ENCODE results near the gene PTPRR.

Gene PTPRR

GRCh38 chr12:70627677-70628076 is 292.9 kb downstream of the PTPRR start:
- no peak for DNase-seq (ENCODE audit: low spot score)
- H3K27ac Mint-ChIP-seq = no peak overlapping the region
- H3K36me3 Mint-ChIP-seq (ENCODE audit: low read depth) = no peaks in the 10 kb centered on the region
- H3K9me3 Mint-ChIP-seq = no peaks in the 10 kb centered on the region
- no peaks in the 10 kb centered on the region for H3K27me3 Mint-ChIP-seq (ENCODE audit: low read depth)
- H3K4me3 Mint-ChIP-seq = no peak overlapping the region
- H3K4me1 Mint-ChIP-seq (ENCODE audit: low read depth) = peaks cover 4% of the 10 kb centered on the region

- H3K4me3 Mint-ChIP-seq = no peak overlapping the region
- H3K4me1 Mint-ChIP-seq (ENCODE audit: low read depth) = no peaks in the 10 kb centered on the region
- no peaks in the 10 kb centered on the region for H3K9me3 Mint-ChIP-seq
- no peak overlapping the region for H3K27ac Mint-ChIP-seq
- no peak for DNase-seq (ENCODE audit: low spot score)
- H3K36me3 Mint-ChIP-seq (ENCODE audit: low read depth) = no peaks in the 10 kb centered on the region
- H3K27me3 Mint-ChIP-seq (ENCODE audit: low read depth) = no peaks in the 10 kb centered on the region
Observed at GRCh38 chr12:70626180-70626579, 294.4 kb downstream of the PTPRR start.

- H3K4me1 Mint-ChIP-seq (ENCODE audit: low read depth) = no peaks in the 10 kb centered on the region
- H3K36me3 Mint-ChIP-seq (ENCODE audit: low read depth) = no peaks in the 10 kb centered on the region
- no peak overlapping the region for H3K4me3 Mint-ChIP-seq
- no peak for DNase-seq (ENCODE audit: low spot score)
- no peak overlapping the region for H3K27ac Mint-ChIP-seq
- no peaks in the 10 kb centered on the region for H3K9me3 Mint-ChIP-seq
- H3K27me3 Mint-ChIP-seq (ENCODE audit: low read depth) = peaks cover 3% of the 10 kb centered on the region
Observed at GRCh38 chr12:70619471-70620152, 300.9 kb downstream of the PTPRR start.

GRCh38 chr12:70618371-70618770 is 302.2 kb downstream of the PTPRR start:
- Mint-ChIP-seq H3K9me3 (no peaks in the 10 kb centered on the region), H3K4me1 (ENCODE audit: low read depth) (no peaks in the 10 kb centered on the region), H3K27ac (no peak overlapping the region), H3K36me3 (ENCODE audit: low read depth) (no peaks in the 10 kb centered on the region), H3K4me3 (no peak overlapping the region), H3K27me3 (ENCODE audit: low read depth) (peaks cover 5% of the 10 kb centered on the region)
- no peak for DNase-seq (ENCODE audit: low spot score)

- H3K27me3 Mint-ChIP-seq (ENCODE audit: low read depth) = peaks cover 5% of the 10 kb centered on the region
- no peaks in the 10 kb centered on the region for H3K9me3 Mint-ChIP-seq
- no peak for DNase-seq (ENCODE audit: low spot score)
- no peaks in the 10 kb centered on the region for H3K36me3 Mint-ChIP-seq (ENCODE audit: low read depth)
- no peak overlapping the region for H3K4me3 Mint-ChIP-seq
- H3K27ac Mint-ChIP-seq = no peak overlapping the region
- H3K4me1 Mint-ChIP-seq (ENCODE audit: low read depth) = no peaks in the 10 kb centered on the region
Observed at GRCh38 chr12:70617450-70617849, 303.1 kb downstream of the PTPRR start.

- Mint-ChIP-seq H3K27me3 (ENCODE audit: low read depth) (peaks cover 20% of the 10 kb centered on the region), H3K4me1 (ENCODE audit: low read depth) (peaks cover 3% of the 10 kb centered on the region), H3K9me3 (no peaks in the 10 kb centered on the region), H3K4me3 (no peak overlapping the region), H3K27ac (no peak overlapping the region), H3K36me3 (ENCODE audit: low read depth) (no peaks in the 10 kb centered on the region)
- no peak for DNase-seq (ENCODE audit: low spot score)
Observed at GRCh38 chr12:70615174-70615866, 305.2 kb downstream of the PTPRR start.

GRCh38 chr12:70609739-70610491 is 310.6 kb downstream of the PTPRR start:
- DNase-seq (ENCODE audit: low spot score) = peak; percentile 3
- H3K36me3 Mint-ChIP-seq (ENCODE audit: low read depth) = no peaks in the 10 kb centered on the region
- peaks cover 48% of the 10 kb centered on the region for H3K27me3 Mint-ChIP-seq (ENCODE audit: low read depth)
- peak overlapping the region; percentile 63 for H3K4me3 Mint-ChIP-seq
- no peak overlapping the region for H3K27ac Mint-ChIP-seq
- H3K9me3 Mint-ChIP-seq = no peaks in the 10 kb centered on the region
- peaks cover 3% of the 10 kb centered on the region for H3K4me1 Mint-ChIP-seq (ENCODE audit: low read depth)

GRCh38 chr12:70609203-70609602 is 311.3 kb downstream of the PTPRR start:
- Mint-ChIP-seq H3K4me1 (ENCODE audit: low read depth) (peaks cover 3% of the 10 kb centered on the region), H3K9me3 (no peaks in the 10 kb centered on the region), H3K27me3 (ENCODE audit: low read depth) (peaks cover 48% of the 10 kb centered on the region), H3K27ac (no peak overlapping the region), H3K36me3 (ENCODE audit: low read depth) (no peaks in the 10 kb centered on the region), H3K4me3 (peak overlapping the region; percentile 63)
- DNase-seq (ENCODE audit: low spot score) = no peak

GRCh38 chr12:70608184-70608583 is 312.4 kb downstream of the PTPRR start:
- no peak for DNase-seq (ENCODE audit: low spot score)
- no peaks in the 10 kb centered on the region for H3K36me3 Mint-ChIP-seq (ENCODE audit: low read depth)
- H3K4me3 Mint-ChIP-seq = no peak overlapping the region
- peaks cover 45% of the 10 kb centered on the region for H3K27me3 Mint-ChIP-seq (ENCODE audit: low read depth)
- peaks cover 3% of the 10 kb centered on the region for H3K4me1 Mint-ChIP-seq (ENCODE audit: low read depth)
- H3K27ac Mint-ChIP-seq = no peak overlapping the region
- no peaks in the 10 kb centered on the region for H3K9me3 Mint-ChIP-seq

GRCh38 chr12:70607107-70607506 is 313.4 kb downstream of the PTPRR start:
- no peak overlapping the region for H3K4me3 Mint-ChIP-seq
- H3K36me3 Mint-ChIP-seq (ENCODE audit: low read depth) = no peaks in the 10 kb centered on the region
- H3K27ac Mint-ChIP-seq = no peak overlapping the region
- H3K4me1 Mint-ChIP-seq (ENCODE audit: low read depth) = peaks cover 3% of the 10 kb centered on the region
- no peak for DNase-seq (ENCODE audit: low spot score)
- H3K9me3 Mint-ChIP-seq = no peaks in the 10 kb centered on the region
- peaks cover 42% of the 10 kb centered on the region for H3K27me3 Mint-ChIP-seq (ENCODE audit: low read depth)

GRCh38 chr12:70605976-70606375 is 314.6 kb downstream of the PTPRR start:
- Mint-ChIP-seq H3K4me1 (ENCODE audit: low read depth) (peaks cover 3% of the 10 kb centered on the region), H3K9me3 (no peaks in the 10 kb centered on the region), H3K27ac (no peak overlapping the region), H3K4me3 (no peak overlapping the region), H3K27me3 (ENCODE audit: low read depth) (peaks cover 35% of the 10 kb centered on the region), H3K36me3 (ENCODE audit: low read depth) (no peaks in the 10 kb centered on the region)
- no peak for DNase-seq (ENCODE audit: low spot score)

- peaks cover 28% of the 10 kb centered on the region for H3K27me3 Mint-ChIP-seq (ENCODE audit: low read depth)
- no peaks in the 10 kb centered on the region for H3K4me1 Mint-ChIP-seq (ENCODE audit: low read depth)
- DNase-seq (ENCODE audit: low spot score) = no peak
- H3K9me3 Mint-ChIP-seq = no peaks in the 10 kb centered on the region
- H3K4me3 Mint-ChIP-seq = no peak overlapping the region
- no peaks in the 10 kb centered on the region for H3K36me3 Mint-ChIP-seq (ENCODE audit: low read depth)
- no peak overlapping the region for H3K27ac Mint-ChIP-seq
Observed at GRCh38 chr12:70604662-70605061, 315.9 kb downstream of the PTPRR start.

- Mint-ChIP-seq H3K4me1 (ENCODE audit: low read depth) (no peaks in the 10 kb centered on the region), H3K9me3 (no peaks in the 10 kb centered on the region), H3K4me3 (no peak overlapping the region), H3K36me3 (ENCODE audit: low read depth) (no peaks in the 10 kb centered on the region), H3K27me3 (ENCODE audit: low read depth) (peaks cover 12% of the 10 kb centered on the region), H3K27ac (no peak overlapping the region)
- no peak for DNase-seq (ENCODE audit: low spot score)
Observed at GRCh38 chr12:70603044-70603443, 317.5 kb downstream of the PTPRR start.

- H3K27ac Mint-ChIP-seq = no peak overlapping the region
- H3K4me3 Mint-ChIP-seq = no peak overlapping the region
- no peaks in the 10 kb centered on the region for H3K27me3 Mint-ChIP-seq (ENCODE audit: low read depth)
- DNase-seq (ENCODE audit: low spot score) = no peak
- no peaks in the 10 kb centered on the region for H3K9me3 Mint-ChIP-seq
- no peaks in the 10 kb centered on the region for H3K36me3 Mint-ChIP-seq (ENCODE audit: low read depth)
- no peaks in the 10 kb centered on the region for H3K4me1 Mint-ChIP-seq (ENCODE audit: low read depth)
Observed at GRCh38 chr12:70598467-70599193, 321.9 kb downstream of the PTPRR start.

All from T-helper 2 cell treated with Interferon-gamma antibody and Interleukin-4, amounts not matched to agents 5 μg/mL and 100 μg/mL, for 36 hours (primary cell).